B cell (primary cell): ENCODE data around the gene RDM1. TPM values are rescaled to one million over a fixed set of nuclear protein-coding genes. Genes with fewer than 3 reads are reported as not detected.
"Not testable (repeated sequence)": the region's sequence is repeated elsewhere in the genome, so short reads cannot be mapped to it uniquely, and the experiment has no call there.

Source experiments
- ATAC-seq: fragments of 200-7000 bp; cut with Tn5 transposase; one replicate; pipeline ENCODE4 v1.10.0; 2021; ENCODE audit warnings: low read depth, mild to moderate bottlenecking, moderate number of reproducible peaks, moderate library complexity
- CTCF ChIA-PET: fragments of 350-600 bp; sonication (Branson Sonifier 250); formaldehyde crosslinking; loops from one replicate; lab custom pipeline; 2021; ENCODE audit warnings: antibody characterized with exemption, inconsistent platforms; lab: Charles Lee
- POLR2A ChIA-PET: fragments of 350-600 bp; sonication (Branson Sonifier 250); formaldehyde crosslinking; loops from one replicate; lab custom pipeline; 2021; ENCODE audit warnings: antibody characterized with exemption; lab: Charles Lee
- DNase-seq: peaks from one replicate; pipeline ENCODE4 v3.0.0; 2013
- H2AFZ ChIP-seq: 2 replicates; pipeline ENCODE4 v1.6.1; 2012; ENCODE audit warnings: mild to moderate bottlenecking, low read depth, low read length; ENCODE audit not compliant: insufficient read depth, poor library complexity, severe bottlenecking
- H3K27ac ChIP-seq, 2 donors: 1 replicate in 1 of 2; 2 replicates in 1 of 2; pipeline ENCODE4 v1.5.1; 2012 to 2013; ENCODE audit warnings: low read length in 2 of 2, mild to moderate bottlenecking in 2 of 2, moderate library complexity in 1 of 2
- H3K27me3 ChIP-seq, 4 experiments: fragments of 200-600 bp in 1 of 4; sonication (generic) in 1 of 4; replicated peaks in 1 of 4; 1 replicate in 2 of 4; 2 replicates in 2 of 4; pipeline versions ENCODE4 v1.6.1 to v1.7.0; 2013 to 2016; ENCODE audit warnings: low read length in 3 of 4, mild to moderate bottlenecking in 2 of 4, mixed read lengths in 1 of 4, moderate library complexity in 1 of 4; ENCODE audit not compliant: insufficient read depth in 4 of 4, control insufficient read depth in 3 of 4; ENCODE audit errors: control extremely low read depth in 1 of 4
- H3K36me3 ChIP-seq, 2 experiments: replicated peaks in 1 of 2; 1 replicate in 1 of 2; 2 replicates in 1 of 2; pipeline versions ENCODE4 v1.6.1 to v1.7.1; 2013; ENCODE audit warnings: low read length in 1 of 2; ENCODE audit not compliant: insufficient read depth in 2 of 2, control insufficient read depth in 1 of 2; ENCODE audit errors: control extremely low read depth in 1 of 2, extremely low read depth in 1 of 2
- H3K4me1 ChIP-seq, 2 donors: fragments of 200-600 bp in 1 of 2; sonication (generic) in 1 of 2; 1 replicate in 1 of 2; 2 replicates in 1 of 2; pipeline versions ENCODE4 v1.5.1 to v1.6.1; 2013 to 2017; ENCODE audit warnings: low read length in 2 of 2; ENCODE audit not compliant: control insufficient read depth in 2 of 2, insufficient read depth in 2 of 2
- H3K4me2 ChIP-seq: replicated peaks from 2 replicates; pipeline ENCODE3; 2012; ENCODE audit warnings: mild to moderate bottlenecking, low read depth, low read length; ENCODE audit not compliant: poor library complexity, severe bottlenecking
- H3K4me3 ChIP-seq, 5 experiments: fragments of 200-600 bp in 1 of 5; sonication (generic) in 1 of 5; 1 replicate in 3 of 5; 2 replicates in 2 of 5; pipeline versions ENCODE4 v1.5.1 to v1.7.0; 2011 to 2016; ENCODE audit warnings: low read length in 4 of 5, mild to moderate bottlenecking in 4 of 5, low read depth in 2 of 5, control low read depth in 1 of 5, moderate library complexity in 1 of 5; ENCODE audit not compliant: insufficient read depth in 1 of 5; ENCODE audit errors: control extremely low read depth in 1 of 5, extremely low read depth in 1 of 5
- H3K79me2 ChIP-seq: fragments of 200-600 bp; sonication (generic); one replicate; pipeline ENCODE4 v1.6.0; 2016; ENCODE audit warnings: low read length; ENCODE audit not compliant: control insufficient read depth, insufficient read depth
- H3K9ac ChIP-seq: fragments of 200-600 bp; sonication (generic); 2 replicates; pipeline ENCODE4 v1.6.1; 2017; ENCODE audit warnings: mild to moderate bottlenecking, low read length, moderate library complexity
- H3K9me3 ChIP-seq, 3 donors: one replicate each; pipeline versions ENCODE4 v1.6.1 to v1.7.1; 2013; ENCODE audit warnings: low read length in 2 of 3; ENCODE audit not compliant: control insufficient read depth in 2 of 3, insufficient read depth in 1 of 3; ENCODE audit errors: control extremely low read depth in 1 of 3
- H4K20me1 ChIP-seq: 2 replicates; pipeline ENCODE4 v1.6.0; 2012; ENCODE audit warnings: mild to moderate bottlenecking, low read length; ENCODE audit not compliant: insufficient read depth, control insufficient read depth, poor library complexity, severe bottlenecking
- H3K27ac Mint-ChIP-seq: one replicate; pipeline ENCODE4 v1.8.0; 2021; ENCODE audit warnings: mixed read lengths
- H3K27me3 Mint-ChIP-seq: one replicate; pipeline ENCODE4 v1.8.0; 2021; ENCODE audit warnings: mixed read lengths
- H3K4me1 Mint-ChIP-seq: one replicate; pipeline ENCODE4 v1.8.0; 2021; ENCODE audit warnings: mixed read lengths
- H3K4me3 Mint-ChIP-seq: one replicate; pipeline ENCODE4 v1.8.0; 2021; ENCODE audit warnings: mixed read lengths
- H3K9me3 Mint-ChIP-seq: one replicate; pipeline ENCODE4 v1.8.0; 2022; ENCODE audit warnings: mixed read lengths; ENCODE audit not compliant: insufficient read depth
- CTCF ChIP-seq: fragments of 200-600 bp; IDR thresholded peaks from one replicate; pipeline ENCODE4 v1.8.0; 2022; ENCODE audit warnings: antibody characterized with exemption, mild to moderate bottlenecking
- EZH2 ChIP-seq: IDR thresholded peaks from 2 replicates; pipeline ENCODE4 v1.6.1; 2012; ENCODE audit warnings: borderline replicate concordance, low read depth, mild to moderate bottlenecking, moderate library complexity, low read length; ENCODE audit not compliant: insufficient read depth, poor library complexity, severe bottlenecking
- WGBS: methylation state at CpG from one replicate; pipeline ENCODE4 v1.1.5; 2013; ENCODE audit warnings: missing lambda C conversion rate; ENCODE audit not compliant: insufficient coverage; 5-methylcytosine and 5-hydroxymethylcytosine counted together
- intact Hi-C: fragments of 100-400 bp; cut with micrococcal nuclease; formaldehyde crosslinking; loops from one replicate; pipeline ENCODE4 v1.10.0; 2022
- polyA plus RNA-seq: library from polyadenylated mRNA; depleted of rRNA; stranded (reverse); fragments of >200 nt; gene quantifications from 2 replicates; pipeline ENCODE4 v1.2.3, GENCODE V29; 2012
- total RNA-seq, 2 donors: library from RNA; stranded (reverse); fragments of 120-200 nt in 1 of 2; gene quantifications; 1 replicate in 1 of 2; 2 replicates in 1 of 2; pipeline versions ENCODE4 v1.2.3 to v1.2.4, GENCODE V29; 2013 to 2022

Gene RDM1
- total and polyA plus RNA-seq, 2 donors (not counting 1 experiment from before 2014, with no cell fraction given) = not detected

DNA sequence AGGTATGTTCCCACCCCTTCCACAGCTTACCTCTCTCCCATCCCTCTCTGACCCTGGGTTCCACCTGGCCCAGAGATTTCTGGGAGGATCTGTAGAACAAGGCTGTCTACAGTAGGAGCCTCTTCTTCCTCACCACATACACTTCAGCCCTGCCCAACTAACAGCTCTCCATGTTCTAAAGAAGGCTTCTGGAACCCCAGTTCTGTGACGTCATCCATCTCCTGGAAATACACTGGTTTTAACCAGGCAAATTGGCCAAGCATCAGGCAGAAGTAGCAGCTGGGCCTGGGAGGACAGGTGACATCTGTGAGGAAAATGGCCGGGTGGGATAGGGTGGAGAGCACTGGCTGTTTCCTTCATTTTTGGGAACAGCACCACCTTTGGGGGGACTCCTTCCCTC is 13.0 kb upstream of the RDM1 start, which contains the start of gene LYZL6:
Gene LYZL6 (minus strand): TSS at position 177 of the 400 bp plus-strand sequence. CDS start 4,357 bp downstream, outside the sequence.
- Histone ChIP-seq H3K79me2 (no peaks in the 10 kb centered on the region), H3K27ac (no peak within 1 kb of the TSS), H3K4me2 (no peak within 1 kb of the TSS), H2AFZ (no peak within 1 kb of the TSS), H3K9ac (no peak within 1 kb of the TSS), H3K4me1 (peaks cover 0 to 4% of the 10 kb centered on the region in 2 donors), H3K4me3 (no peak within 1 kb of the TSS), H3K27me3 (no peaks in the 10 kb centered on the region), H3K36me3 (no peaks in the 10 kb centered on the region), H3K9me3 (no peaks in the 10 kb centered on the region), H4K20me1 (no peaks in the 10 kb centered on the region)
- H3K4me1 Mint-ChIP-seq = peaks cover 2% of the 10 kb centered on the region
- DNase-seq (no peak), ATAC-seq (no peak)
- ChIA-PET POLR2A (no interaction called here), CTCF (interaction anchor here (0.6 kb wide), 1 partner anchor 32 kb away, joined by 5 read pairs; no protein-coding TSS in a partner anchor)
- peaks cover 9% of the 10 kb centered on the region for H3K27me3 Mint-ChIP-seq
- H3K9me3 Mint-ChIP-seq = no peaks in the 10 kb centered on the region
- intact Hi-C loops = no loop called here
- no peak within 1 kb of the TSS for H3K27ac Mint-ChIP-seq
- WGBS = no CpG with 5 or more reads among the region's 2 CpGs
- no peak within 1 kb of the TSS for H3K4me3 Mint-ChIP-seq
- TF ChIP-seq CTCF (no peak), EZH2 (no peak)

- peaks cover 0 to 4% of the 10 kb centered on the region in 2 donors for H3K4me1 ChIP-seq
- no peaks in the 10 kb centered on the region for H3K36me3 ChIP-seq
- H4K20me1 ChIP-seq = no peaks in the 10 kb centered on the region
- no peak overlapping the region for H3K4me2 ChIP-seq
- WGBS = 72% methylated on average over 5 of the region's 9 CpGs
- H3K27ac Mint-ChIP-seq = no peak overlapping the region
- CTCF ChIA-PET = interaction anchor here (0.6 kb wide), 1 partner anchor 13 kb away, joined by 3 read pairs; no protein-coding TSS in a partner anchor
- no peak overlapping the region for H3K4me3 Mint-ChIP-seq
- H2AFZ ChIP-seq = no peak overlapping the region
- no peaks in the 10 kb centered on the region for H3K79me2 ChIP-seq
- no peak overlapping the region for H3K9ac ChIP-seq
- peaks cover 9% of the 10 kb centered on the region for H3K27me3 Mint-ChIP-seq
- H3K9me3 ChIP-seq = no peaks in the 10 kb centered on the region
- DNase-seq = no peak
- H3K27me3 ChIP-seq = no peaks in the 10 kb centered on the region
- intact Hi-C loops = no loop called here
- no peak overlapping the region for H3K4me3 ChIP-seq
- no peak for ATAC-seq
- POLR2A ChIA-PET = no interaction called here
- TF ChIP-seq EZH2 (no peak), CTCF (no peak)
- peaks cover 2% of the 10 kb centered on the region for H3K4me1 Mint-ChIP-seq
- no peaks in the 10 kb centered on the region for H3K9me3 Mint-ChIP-seq
- H3K27ac ChIP-seq = no peak overlapping the region
These were observed 12.1 kb upstream of the RDM1 start for GRCh38 chr17:35942588-35943186.

DNA sequence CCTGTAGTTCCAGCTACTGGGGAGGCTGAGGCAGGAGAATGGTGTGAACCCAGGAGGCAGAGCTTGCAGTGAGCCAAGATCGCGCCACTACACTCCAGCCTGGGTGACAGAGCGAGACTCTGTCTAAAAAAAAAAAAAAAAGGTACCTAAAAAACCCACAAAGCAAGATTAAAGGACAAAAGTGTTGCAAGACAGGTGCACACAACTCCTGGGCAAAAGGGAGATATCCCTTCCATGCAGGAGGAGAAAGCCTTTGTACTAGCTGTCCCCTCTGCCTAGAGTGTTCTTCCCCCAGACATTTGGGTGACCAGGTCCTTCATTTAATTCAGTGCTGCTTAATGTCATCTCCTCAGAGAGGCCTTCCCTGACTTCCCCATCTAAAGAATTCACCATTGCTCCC is 7.9 kb upstream of the RDM1 start:
- H4K20me1 ChIP-seq, H3K27me3 ChIP-seq, intact Hi-C loops, H3K9me3 ChIP-seq, H3K4me1 ChIP-seq, H2AFZ ChIP-seq, DNase-seq, H3K36me3 ChIP-seq, H3K79me2 ChIP-seq, H3K4me3 ChIP-seq, H3K27ac Mint-ChIP-seq, CTCF ChIA-PET, POLR2A ChIA-PET, H3K4me2 ChIP-seq, H3K9me3 Mint-ChIP-seq, H3K9ac ChIP-seq, H3K4me1 Mint-ChIP-seq, ATAC-seq, H3K4me3 Mint-ChIP-seq, H3K27ac ChIP-seq: not testable (repeated sequence)
- WGBS = no CpG with 5 or more reads among the region's 3 CpGs
- H3K27me3 Mint-ChIP-seq = peaks cover 15% of the 10 kb centered on the region
